H1 (cell line): ENCODE measurements around the gene SCARB2. TPM values are rescaled to one million over a fixed set of nuclear protein-coding genes. Genes with fewer than 3 reads are reported as not detected.

Experiments used
- polyA plus RNA-seq, 7 experiments: library from polyadenylated mRNA; depleted of rRNA in 3 of 7; stranded (reverse) in 5 of 7; unstranded in 2 of 7; fragments of >200 nt in 5 of 7; fragments of 200-250 nt in 2 of 7; gene quantifications; 1 replicate in 5 of 7; 2 replicates in 1 of 7; 4 replicates in 1 of 7; pipeline versions ENCODE4 v1.2.1 to v1.2.3, GENCODE V29; 2011 to 2013; ENCODE audit warnings: missing spikeins in 2 of 7, mixed read lengths in 2 of 7
- total RNA-seq: library from RNA; stranded (reverse); fragmentation: NEBNext Ultra II Directional; extraction: Animal tissue kit (Norgen Biotek cat#: 25700); gene quantifications from 2 replicates; pipeline ENCODE4 v1.2.1, GENCODE V29; 2021

The SCARB2 gene
- total and polyA plus RNA-seq, 2 of the 8 experiments (the other 6 are each of a cell fraction or from before 2014, with no cell fraction given): 18.5 to 35.7 TPM

Other genes with a start within 250 kb of the SCARB2 start
- gene SDAD1, start 222.9 kb downstream of the SCARB2 start, total RNA-seq: 71.3 and 75.1 TPM in 2 replicates
- gene SDAD1, start 222.9 kb downstream of the SCARB2 start, polyA plus RNA-seq (2011; rRNA removed): 9.3 and 14.6 TPM in 2 replicates
- not detected in 2 replicates for gene CXCL9, start 206.3 kb downstream of the SCARB2 start, total RNA-seq
- gene CXCL9, start 206.3 kb downstream of the SCARB2 start, polyA plus RNA-seq (2011; rRNA removed): not detected in 2 replicates
- gene CXCL10, start 190.3 kb downstream of the SCARB2 start, total RNA-seq: not detected in 2 replicates
- not detected in 2 replicates for gene CXCL10, start 190.3 kb downstream of the SCARB2 start, polyA plus RNA-seq (2011; rRNA removed)
- 0.33 TPM in 1 of 2 replicates, not detected in the other for gene CXCL11, start 177.8 kb downstream of the SCARB2 start, total RNA-seq
- 0.16 and 0.18 TPM in 2 replicates for gene CXCL11, start 177.8 kb downstream of the SCARB2 start, polyA plus RNA-seq (2011; rRNA removed)
- 0.63 and 2.0 TPM in 2 replicates for gene ART3, start 139.1 kb downstream of the SCARB2 start, total RNA-seq
- 0.13 and 0.21 TPM in 2 replicates for gene ART3, start 139.1 kb downstream of the SCARB2 start, polyA plus RNA-seq (2011; rRNA removed)
- 99.2 and 103 TPM in 2 replicates for gene NUP54, start 65.4 kb downstream of the SCARB2 start, total RNA-seq
- gene NUP54, start 65.4 kb downstream of the SCARB2 start, polyA plus RNA-seq (2011; rRNA removed): 31.1 and 51.4 TPM in 2 replicates
- gene FAM47E, start 37.9 kb upstream of the SCARB2 start, total RNA-seq: 1.3 and 1.7 TPM in 2 replicates
- 1.2 and 1.4 TPM in 2 replicates for gene FAM47E, start 37.9 kb upstream of the SCARB2 start, polyA plus RNA-seq (2011; rRNA removed)
- gene STBD1, start 92.9 kb upstream of the SCARB2 start, total RNA-seq: 1.4 and 1.7 TPM in 2 replicates
- gene STBD1, start 92.9 kb upstream of the SCARB2 start, polyA plus RNA-seq (2011; rRNA removed): 0.45 and 0.47 TPM in 2 replicates
- gene CCDC158, start 207.3 kb upstream of the SCARB2 start, total RNA-seq: not detected in 2 replicates
- not detected in 2 replicates for gene CCDC158, start 207.3 kb upstream of the SCARB2 start, polyA plus RNA-seq (2011; rRNA removed)
- gene SHROOM3, start 221.4 kb upstream of the SCARB2 start, total RNA-seq: 34.0 and 35.6 TPM in 2 replicates
- 15.8 and 19.7 TPM in 2 replicates for gene SHROOM3, start 221.4 kb upstream of the SCARB2 start, polyA plus RNA-seq (2011; rRNA removed)